Lung (tissue), 12 donors: ENCODE measurements around the gene YWHAB. TPM values are rescaled to one million over a fixed set of nuclear protein-coding genes. Genes with fewer than 3 reads are reported as not detected.
"Not testable (repeated sequence)": the region's sequence is repeated elsewhere in the genome, so short reads cannot be mapped to it uniquely, and the experiment has no call there.

Experiments used
- ATAC-seq: fragments of 200-7000 bp; cut with Tn5 transposase; one replicate; pipeline ENCODE4 v1.9.1; 2020; ENCODE audit warnings: moderate number of reproducible peaks; ENCODE audit not compliant: insufficient read depth, low FRiP score
- DNase-seq, 3 donors: peaks; one replicate each; pipeline ENCODE4 v3.0.0-alpha.2; 2013 to 2017
- H3K27ac ChIP-seq, 2 donors: one replicate each; pipeline ENCODE4 v1.5.1; 2013; ENCODE audit warnings: mild to moderate bottlenecking in 2 of 2, moderate library complexity in 2 of 2, control low read depth in 1 of 2, inconsistent platforms in 1 of 2, low read depth in 1 of 2, low read length in 1 of 2
- H3K27me3 ChIP-seq, 3 donors: one replicate each; pipeline ENCODE4 v1.5.1; 2013; ENCODE audit warnings: low read length in 2 of 3; ENCODE audit not compliant: control insufficient read depth in 3 of 3, insufficient read depth in 3 of 3
- H3K36me3 ChIP-seq, 4 donors: one replicate each; pipeline ENCODE4 v1.5.1; 2013; ENCODE audit warnings: low read length in 4 of 4, mild to moderate bottlenecking in 1 of 4, moderate library complexity in 1 of 4; ENCODE audit not compliant: control insufficient read depth in 4 of 4, insufficient read depth in 4 of 4
- H3K4me1 ChIP-seq, 5 donors: one replicate each; pipeline ENCODE4 v1.5.1; 2013; ENCODE audit warnings: low read length in 5 of 5, mild to moderate bottlenecking in 2 of 5, moderate library complexity in 1 of 5; ENCODE audit not compliant: control insufficient read depth in 5 of 5, insufficient read depth in 5 of 5
- H3K4me3 ChIP-seq: one replicate; pipeline ENCODE4 v1.5.1; 2013; ENCODE audit warnings: mild to moderate bottlenecking, control low read depth, moderate library complexity
- H3K9ac ChIP-seq, 2 donors: one replicate each; pipeline ENCODE4 v1.5.1; 2013; ENCODE audit warnings: low read length in 2 of 2, control low read depth in 1 of 2; ENCODE audit not compliant: insufficient read depth in 1 of 2
- H3K9me3 ChIP-seq, 4 donors: one replicate each; pipeline ENCODE4 v1.5.1; 2013; ENCODE audit warnings: low read length in 3 of 4, mild to moderate bottlenecking in 1 of 4, moderate library complexity in 1 of 4; ENCODE audit not compliant: control insufficient read depth in 4 of 4, insufficient read depth in 3 of 4
- CTCF ChIP-seq: IDR thresholded peaks from 2 replicates; pipeline ENCODE4 v1.5.1; 2012; ENCODE audit warnings: mild to moderate bottlenecking; ENCODE audit errors: control extremely low read depth, extremely low read depth
- WGBS, 2 donors: extraction: QIAGEN DNeasy Blood & Tissue Kit; methylation state at CpG; one replicate each; pipeline ENCODE4 v1.1.7; 2013; 5-methylcytosine and 5-hydroxymethylcytosine counted together
- polyA plus RNA-seq, 2 donors: library from polyadenylated mRNA; stranded (reverse); fragments of 200-250 nt; gene quantifications; one replicate each; pipeline ENCODE4 v1.2.1, GENCODE V29; 2013
- total RNA-seq, 2 donors: library from RNA; depleted of rRNA in 1 of 2; stranded (reverse); fragments of >200 nt in 1 of 2; gene quantifications; one replicate each; pipeline ENCODE4 v1.2.1, GENCODE V29; 2014 to 2021
- donor health status: control.
- donor health status: control.
- donor health status: Bipolar disorder and iron deficiency.
- donor health status: healthy.
- donor health status: DM: yes; HTN: yes; CAD: no.

YWHAB gene
- total and polyA plus RNA-seq, 4 donors, result 69.0 to 186 (median 125) TPM

- Histone ChIP-seq H3K4me1 (peaks cover 0 to 36% (median 5%) of the 10 kb centered on the region in 5 donors), H3K9ac (peak overlapping the region in 1 of 2 donors; percentile 1), H3K9me3 (no peaks in the 10 kb centered on the region), H3K36me3 (no peaks in the 10 kb centered on the region), H3K27me3 (no peaks in the 10 kb centered on the region), H3K4me3 (no peak overlapping the region), H3K27ac (no peak overlapping the region)
- 84 to 93% methylated on average over 2 of the region's 2 CpGs for WGBS, 2 donors
- ATAC-seq, result no peak
- no peak for TF ChIP-seq CTCF
- no peak for DNase-seq
Observed at GRCh38 chr20:44862286-44862685, 23.2 kb upstream of the YWHAB start.

GRCh38 chr20:44863365-44864084, 22.0 kb upstream of the YWHAB start:
- not testable (repeated sequence) for DNase-seq, H3K4me3 ChIP-seq, ATAC-seq, H3K27me3 ChIP-seq, H3K9ac ChIP-seq, H3K9me3 ChIP-seq, H3K27ac ChIP-seq, H3K36me3 ChIP-seq
- WGBS, 2 donors, result 74 to 88% methylated on average over 4 of the region's 4 CpGs
- peaks cover 0 to 29% (median 5%) of the 10 kb centered on the region in 5 donors for H3K4me1 ChIP-seq

GRCh38 chr20:44864493-44864892, 21.0 kb upstream of the YWHAB start:
- H3K27me3 ChIP-seq, H3K9me3 ChIP-seq, H3K27ac ChIP-seq, DNase-seq, H3K4me3 ChIP-seq, H3K36me3 ChIP-seq, ATAC-seq, H3K9ac ChIP-seq: not testable (repeated sequence)
- 90 to 95% methylated on average over 3 of the region's 3 CpGs for WGBS, 2 donors
- peaks cover 0 to 21% (median 5%) of the 10 kb centered on the region in 5 donors for H3K4me1 ChIP-seq

- Histone ChIP-seq H3K27me3 (peaks cover 0 to 5% (median 0%) of the 10 kb centered on the region in 3 donors), H3K36me3 (no peaks in the 10 kb centered on the region), H3K4me3 (no peak overlapping the region), H3K9ac (no peak overlapping the region), H3K27ac (no peak overlapping the region), H3K9me3 (no peaks in the 10 kb centered on the region), H3K4me1 (peaks cover 0 to 13% (median 5%) of the 10 kb centered on the region in 5 donors)
- TF ChIP-seq CTCF, result no peak
- ATAC-seq (no peak), DNase-seq (no peak)
- 53 to 70% methylated on average over 8 of the region's 8 CpGs for WGBS, 2 donors
Observed at GRCh38 chr20:44866703-44867335, 18.7 kb upstream of the YWHAB start.
